CD4-positive, alpha-beta T cell treated with Interleukin-4 for 1 hour (primary cell): ENCODE measurements around the gene HADHB.
"Not testable (repeated sequence)": the region's sequence is repeated elsewhere in the genome, so short reads cannot be mapped to it uniquely, and the experiment has no call there.

Source experiments
- DNase-seq, 2 donors: peaks; one replicate each; pipeline ENCODE4 v3.0.0-alpha.2; 2020 to 2022

The HADHB gene

DNA sequence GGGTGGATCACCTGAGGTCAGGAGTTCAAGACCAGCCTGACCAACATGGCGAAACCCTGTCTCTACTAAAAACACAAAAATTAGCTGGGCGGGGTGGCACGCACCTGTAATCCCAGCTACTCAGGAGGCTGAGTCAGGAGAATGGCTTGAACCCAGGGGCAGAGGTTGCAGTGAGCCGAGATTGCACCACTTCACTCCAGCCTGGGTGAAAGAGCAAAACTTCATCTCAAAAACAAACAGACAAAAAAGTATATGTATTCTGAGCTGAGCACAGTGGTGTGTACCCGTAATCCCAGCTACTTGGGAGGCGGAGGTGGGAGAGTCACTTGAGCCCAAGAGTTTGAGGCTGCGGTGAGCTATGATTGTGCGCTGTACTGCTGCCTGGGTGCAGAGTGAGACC, 86.6 kb downstream of the HADHB start:
- not testable (repeated sequence) for DNase-seq

DNA sequence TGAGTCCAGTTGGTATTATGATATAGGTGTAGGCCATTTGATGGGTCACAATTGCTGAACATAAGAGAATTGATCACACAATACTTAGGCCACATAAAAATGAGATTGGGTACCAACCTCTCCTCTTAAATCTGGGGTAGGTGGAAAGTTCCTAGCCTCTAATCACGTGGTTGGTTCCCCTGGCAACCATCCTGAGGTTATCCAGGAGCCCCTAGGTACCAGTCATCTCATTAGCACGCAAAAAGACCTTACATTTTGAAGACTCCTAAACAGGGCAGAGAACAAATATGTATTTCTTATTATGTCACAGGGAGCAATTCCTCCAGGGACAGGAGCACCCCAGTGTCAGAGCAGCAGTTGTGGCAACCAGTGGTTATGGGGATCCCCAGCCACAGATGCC, 88.6 kb downstream of the HADHB start:
- DNase-seq: no peak

DNA sequence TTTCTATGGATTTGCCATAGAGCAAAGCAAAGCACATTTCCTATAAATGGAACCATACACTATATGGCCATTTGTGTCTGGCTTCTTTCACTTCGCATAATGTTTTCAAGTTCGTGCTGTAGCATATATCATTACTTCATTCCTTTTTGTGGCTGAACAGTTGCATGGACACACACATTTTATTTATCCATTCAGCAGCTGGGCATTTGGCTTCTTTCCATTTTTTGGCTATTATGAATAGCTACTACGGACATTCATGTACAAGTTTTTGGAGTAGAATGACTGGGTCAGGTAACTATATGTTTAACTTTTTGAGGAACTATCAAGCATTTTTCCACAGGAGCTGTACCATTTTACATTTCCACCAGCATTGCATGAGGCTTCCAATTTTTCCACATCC, 90.5 kb downstream of the HADHB start:
- DNase-seq: no peak

- no peak for DNase-seq
These were observed 92.0 kb downstream of the HADHB start for GRCh38 chr2:26336719-26337118.

GRCh38 chr2:26337298-26337697, 92.6 kb downstream of the HADHB start:
- DNase-seq: no peak
